Dermis lymphatic vessel endothelial cell (primary cell): Measurements from ENCODE around the gene F12. TPM values are rescaled to one million over a fixed set of nuclear protein-coding genes. Genes with fewer than 3 reads are reported as not detected.

Experiments used
- total RNA-seq: library from RNA; depleted of rRNA; stranded (reverse); fragments of >200 nt; gene quantifications from 2 replicates; pipeline ENCODE4 v1.2.1, GENCODE V29; 2014

The F12 gene
- total RNA-seq, result 0.54 and 0.77 TPM in 2 replicates

GRCh38 chr5:177409043-177409801, at the start of gene F12:
F12 (minus strand) TSS chr5:177409564; CDS start chr5:177409527, 37 bp downstream.

GRCh38 chr5:177446200-177447065, 37.1 kb upstream of the F12 start, which contains the start of gene PRR7:
PRR7 (plus strand) TSS chr5:177446814; CDS start chr5:177455068, 8,254 bp downstream.

GRCh38 chr5:177426566-177427210, 17.3 kb upstream of the F12 start, which contains the start of gene GRK6:
GRK6 (plus strand) TSS chr5:177426676; CDS start chr5:177426846, 170 bp downstream.

GRCh38 chr5:177399997-177400868, 9.1 kb downstream of the F12 start, which contains the start of gene PFN3:
PFN3 (minus strand) TSS chr5:177400661; CDS start chr5:177400576, 85 bp downstream.

GRCh38 chr5:177384134-177384533, 25.2 kb downstream of the F12 start, which contains the start of gene SLC34A1:
SLC34A1 (plus strand) TSS chr5:177384434; CDS start chr5:177385742, 1,308 bp downstream.

GRCh38 chr5:177357459-177358351, 51.7 kb downstream of the F12 start, which contains the start of gene RGS14:
RGS14 (plus strand) TSS chr5:177357924; CDS start chr5:177358025, 101 bp downstream.

Other genes with a start within 250 kb of the F12 start
- gene RAB24, start 105.8 kb downstream of the F12 start, total RNA-seq, result 12.4 and 14.0 TPM in 2 replicates
- 80.0 and 94.9 TPM in 2 replicates for gene PRELID1, start 105.8 kb downstream of the F12 start, total RNA-seq
- 3.9 and 4.2 TPM in 2 replicates for gene MXD3, start 97.7 kb downstream of the F12 start, total RNA-seq
- 322 and 383 TPM in 2 replicates for gene LMAN2, start 57.9 kb downstream of the F12 start, total RNA-seq
- 4.6 and 5.1 TPM in 2 replicates for gene RGS14, start 51.6 kb downstream of the F12 start, total RNA-seq
- gene SLC34A1, start 25.1 kb downstream of the F12 start, total RNA-seq, result not detected in 2 replicates
- not detected in 2 replicates for gene PFN3, start 8.9 kb downstream of the F12 start, total RNA-seq
- 13.1 and 15.0 TPM in 2 replicates for gene GRK6, start 17.1 kb upstream of the F12 start, total RNA-seq
- 1.3 and 1.6 TPM in 2 replicates for gene PRR7, start 37.2 kb upstream of the F12 start, total RNA-seq
- 91.8 and 130 TPM in 2 replicates for gene DBN1, start 64.1 kb upstream of the F12 start, total RNA-seq
- 27.2 and 30.5 TPM in 2 replicates for gene PDLIM7, start 88.0 kb upstream of the F12 start, total RNA-seq
- 1.4 and 2.1 TPM in 2 replicates for gene DOK3, start 100.3 kb upstream of the F12 start, total RNA-seq
- 65.1 and 72.5 TPM in 2 replicates for gene DDX41, start 107.4 kb upstream of the F12 start, total RNA-seq
- gene FAM193B, start 145.0 kb upstream of the F12 start, total RNA-seq, result 13.2 and 14.8 TPM in 2 replicates
- gene TMED9, start 182.6 kb upstream of the F12 start, total RNA-seq, result 109 and 137 TPM in 2 replicates
- 21.7 and 26.9 TPM in 2 replicates for gene B4GALT7, start 190.6 kb upstream of the F12 start, total RNA-seq